GM19324 (cell line): ENCODE measurements around the gene CFAP299.

Experiments
- ATAC-seq: cut with Tn5 transposase; IDR thresholded peaks from one replicate; pipeline ENCODE4 v1.9.1; 2021; ENCODE audit warnings: mild to moderate bottlenecking, moderate library complexity; ENCODE audit not compliant: unreplicated experiment, low FRiP score

CFAP299 gene

DNA sequence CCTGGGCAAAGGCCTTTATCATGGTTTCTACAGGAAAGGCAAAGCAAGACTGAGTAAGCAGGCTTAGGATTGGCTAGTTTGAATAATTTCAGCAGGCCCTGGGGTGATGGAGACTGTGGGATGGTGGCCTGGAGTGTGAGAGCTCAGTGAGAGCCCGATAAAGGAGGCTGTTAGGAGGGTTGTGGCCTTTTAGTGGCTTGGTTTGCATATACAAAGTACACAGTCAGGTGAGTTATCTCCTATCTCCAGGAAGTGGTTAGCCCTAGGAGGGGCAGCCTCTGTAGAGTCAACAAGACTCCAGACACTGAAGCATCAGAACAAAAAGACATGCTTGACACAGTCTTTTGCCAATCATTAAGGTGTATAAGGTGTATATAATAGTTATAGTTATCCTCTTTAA lies 157.2 kb downstream of the CFAP299 start:
- ATAC-seq: no peak

DNA sequence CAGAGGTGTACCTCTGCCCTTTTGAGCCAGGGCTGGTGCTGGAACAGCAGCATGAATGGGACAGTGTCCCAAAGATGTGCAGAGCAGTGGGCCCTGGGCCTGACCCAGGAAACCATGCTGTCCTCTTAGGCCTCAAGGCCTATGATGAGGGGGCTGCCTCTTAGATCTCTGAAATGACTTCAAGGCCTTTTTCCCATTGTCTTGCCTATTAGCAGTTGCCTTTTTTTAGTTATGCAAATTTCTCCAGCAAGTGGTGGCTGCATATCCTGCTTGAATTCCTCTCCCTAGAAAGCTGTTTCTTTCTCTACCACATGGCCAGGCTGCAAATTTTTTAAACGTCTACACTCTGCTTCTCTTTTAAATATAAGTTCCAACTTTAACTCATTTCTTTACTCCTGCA lies 160.3 kb downstream of the CFAP299 start:
- no peak for ATAC-seq

DNA sequence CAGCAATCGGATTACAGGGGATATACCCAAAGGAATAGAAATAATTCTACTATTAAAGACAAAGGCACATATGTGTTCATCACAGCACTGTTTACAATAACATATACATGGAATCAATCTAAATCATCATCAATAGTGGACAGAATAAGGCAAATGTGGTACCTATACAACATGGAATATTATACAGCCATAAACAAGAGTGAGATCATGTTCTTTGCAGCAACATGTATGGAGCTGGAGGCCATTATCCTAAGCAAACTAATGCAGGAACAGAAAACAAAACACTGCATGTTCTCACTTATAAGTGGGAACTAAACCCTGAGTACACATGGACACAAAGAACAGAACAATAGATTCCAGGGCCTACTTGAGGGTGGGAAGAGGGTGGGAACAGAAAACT lies 163.2 kb downstream of the CFAP299 start:
- no peak for ATAC-seq

DNA sequence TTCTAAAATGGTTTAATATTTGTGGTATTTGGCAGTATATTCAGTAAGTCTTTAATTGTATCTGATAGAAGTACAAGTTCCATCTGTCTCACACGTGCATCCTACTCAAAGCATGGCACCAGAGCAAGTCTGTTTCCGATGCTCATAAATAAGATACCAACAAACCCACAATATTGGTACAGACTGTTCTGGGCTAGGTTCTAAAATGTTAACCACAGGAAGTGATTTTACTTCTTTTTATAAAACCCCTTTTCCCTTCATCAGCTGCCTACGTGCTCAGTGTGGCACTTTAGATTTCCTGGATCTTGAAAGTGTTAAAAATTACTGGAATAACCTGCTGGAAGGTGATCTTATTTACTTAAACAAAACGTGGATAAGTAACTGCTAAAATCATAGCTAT lies 165.1 kb downstream of the CFAP299 start:
- ATAC-seq: no peak

DNA sequence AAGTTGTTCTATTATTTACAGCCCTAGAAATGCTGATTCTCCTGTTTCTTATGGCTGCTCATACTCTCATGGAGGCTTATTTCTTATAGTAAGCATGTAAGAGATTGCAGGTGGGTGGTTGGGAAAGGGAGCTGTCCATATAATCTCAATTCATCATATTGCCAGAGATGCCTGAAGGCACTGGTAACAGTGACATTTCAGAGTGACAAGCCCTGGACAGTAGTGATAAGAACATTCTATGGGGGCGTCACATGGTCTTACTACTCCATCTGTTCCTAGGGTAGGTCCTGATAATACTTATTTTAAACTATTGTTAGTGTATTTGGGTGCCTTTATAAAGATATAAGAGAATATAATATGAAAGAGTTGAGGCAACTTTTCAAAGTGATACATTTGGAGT lies 171.5 kb downstream of the CFAP299 start:
- ATAC-seq: no peak

DNA sequence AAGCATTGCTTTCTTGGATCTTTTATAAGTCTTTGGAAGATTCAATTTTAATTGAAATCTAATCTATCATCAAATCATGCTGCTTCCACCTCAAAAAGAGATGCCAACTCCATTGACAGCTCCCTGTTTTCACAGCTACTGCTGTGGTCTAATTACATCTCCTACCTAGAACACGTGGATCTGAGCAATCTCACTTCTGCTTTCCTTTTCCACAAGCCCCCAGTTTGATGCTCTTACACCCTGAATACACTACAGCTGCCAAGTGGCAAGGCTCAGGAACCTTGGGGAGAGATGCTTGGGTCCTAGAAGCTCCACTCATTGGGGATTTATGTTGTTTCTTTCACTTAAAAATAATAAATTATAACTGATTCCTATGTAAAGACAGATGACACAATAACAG lies 172.0 kb downstream of the CFAP299 start:
- peak; percentile 95 for ATAC-seq

DNA sequence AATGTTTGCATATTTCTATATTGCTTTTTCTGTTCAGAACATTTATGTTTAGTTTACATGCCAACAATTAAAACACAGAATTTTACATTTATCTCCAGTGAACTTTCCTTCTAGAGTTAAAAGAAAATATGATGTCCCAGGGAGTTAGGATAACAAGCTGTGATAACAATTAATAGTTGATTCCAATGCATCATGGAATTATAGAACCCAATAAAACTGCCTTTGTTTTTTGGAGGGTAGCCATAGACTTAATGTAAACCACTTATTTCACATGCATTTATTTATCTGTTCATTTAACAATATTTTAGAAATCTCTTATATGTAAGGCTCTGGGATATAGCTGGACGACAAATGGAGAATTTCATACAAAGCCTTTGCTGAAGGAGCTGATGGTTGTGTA lies 180.0 kb downstream of the CFAP299 start:
- no peak for ATAC-seq

DNA sequence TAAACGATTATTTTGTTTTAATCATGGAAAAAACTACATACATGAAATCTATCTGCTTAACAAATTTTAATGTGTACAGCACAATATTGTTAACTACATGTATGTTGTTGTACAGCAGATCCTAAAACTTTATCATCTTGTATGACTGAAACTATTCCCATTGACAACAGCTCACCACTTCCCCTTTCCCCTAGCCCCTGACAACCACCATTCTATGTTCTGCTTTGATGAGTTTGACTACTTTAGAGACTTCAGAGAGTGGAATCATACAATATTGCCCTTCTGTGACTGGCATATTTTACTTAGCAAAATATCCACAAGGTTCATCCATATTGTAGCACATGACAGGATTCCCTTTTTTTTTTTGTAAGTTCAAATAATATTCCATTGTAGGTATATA lies 185.9 kb downstream of the CFAP299 start:
- no peak for ATAC-seq

DNA sequence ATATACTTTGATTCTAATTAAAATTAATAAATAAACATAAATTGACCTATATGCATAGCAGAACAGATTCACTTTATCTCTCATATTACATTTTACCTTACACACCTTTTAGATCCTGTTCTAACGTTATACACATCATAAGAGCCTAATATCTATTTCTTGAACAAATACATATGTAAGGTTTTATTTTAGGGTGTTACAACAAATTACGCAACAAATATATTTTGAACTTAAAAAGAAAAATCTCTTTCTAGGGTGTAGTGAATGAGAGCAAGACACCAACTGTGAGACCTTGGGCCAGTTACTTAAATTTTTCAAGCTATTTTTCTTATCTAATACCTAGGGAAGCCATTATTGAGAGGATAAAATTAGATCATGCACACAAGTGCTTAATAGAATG lies 191.2 kb downstream of the CFAP299 start:
- no peak for ATAC-seq

DNA sequence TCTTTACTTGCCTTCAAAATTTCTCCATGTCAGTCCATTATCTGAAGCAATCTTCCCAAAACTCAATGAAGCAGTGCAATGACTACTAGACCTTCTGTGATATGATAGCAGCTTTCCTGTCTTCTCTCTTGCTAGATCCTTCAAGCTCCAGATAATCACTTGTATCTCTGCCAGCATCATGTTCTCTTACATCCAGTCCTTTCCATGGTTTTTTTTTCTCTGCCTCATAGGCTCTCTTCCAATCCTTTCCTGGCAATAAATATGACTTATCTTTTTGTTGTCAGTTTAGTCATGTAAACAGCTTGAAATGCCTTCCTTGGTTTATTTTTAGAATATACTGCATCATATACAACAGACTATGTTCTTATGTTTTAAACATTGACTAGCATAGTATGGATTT lies 193.5 kb downstream of the CFAP299 start:
- ATAC-seq: no peak

DNA sequence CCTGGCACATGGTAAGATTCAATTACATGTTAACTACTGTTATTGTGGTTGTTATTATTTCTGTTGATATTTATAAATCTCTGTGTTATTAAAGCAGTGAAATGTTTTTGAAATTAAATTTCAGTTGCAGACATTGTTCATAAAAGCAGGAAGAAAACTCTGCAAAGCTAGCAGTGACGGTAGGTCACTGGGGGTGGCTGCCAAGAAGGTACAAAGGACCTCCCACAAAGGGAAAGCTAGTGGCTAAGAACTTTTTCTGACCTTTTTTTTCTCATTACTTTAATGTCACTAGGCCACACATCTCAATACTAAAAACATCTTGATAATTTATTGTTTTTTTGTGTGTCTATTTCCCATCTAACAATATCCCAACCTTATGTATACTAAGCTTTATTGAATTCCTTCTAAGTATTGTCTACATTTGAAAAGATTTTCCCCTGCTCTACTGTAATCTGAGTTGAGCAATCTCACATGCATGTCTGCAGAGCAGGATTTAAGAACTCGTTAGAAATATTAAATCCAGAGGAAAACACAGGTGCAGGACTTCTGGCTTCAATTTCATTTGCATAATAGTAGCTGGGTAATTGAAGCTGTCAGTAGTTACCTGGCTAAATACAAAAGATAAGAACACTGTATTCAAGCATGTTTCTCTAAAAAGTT lies 197.3 kb downstream of the CFAP299 start:
- no peak for ATAC-seq

DNA sequence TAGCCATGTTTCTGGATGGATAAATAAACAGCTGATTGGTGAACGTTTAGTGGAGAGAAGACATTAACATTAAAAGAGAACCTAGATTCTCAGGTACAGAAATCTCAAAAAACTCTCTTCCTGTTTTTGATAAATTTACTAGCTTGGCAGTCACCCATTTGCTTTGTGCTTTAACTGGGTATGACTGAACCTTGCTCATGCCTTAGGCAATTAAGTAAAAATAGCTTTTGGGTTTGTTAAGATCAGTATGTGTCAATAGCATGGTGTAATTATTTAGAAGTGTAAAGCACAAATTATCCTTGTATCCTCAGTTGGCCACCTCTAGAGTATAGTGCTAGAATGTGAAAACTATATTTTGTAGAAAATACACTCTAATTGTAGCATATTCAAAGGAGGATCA lies 200.0 kb downstream of the CFAP299 start:
- no peak for ATAC-seq

DNA sequence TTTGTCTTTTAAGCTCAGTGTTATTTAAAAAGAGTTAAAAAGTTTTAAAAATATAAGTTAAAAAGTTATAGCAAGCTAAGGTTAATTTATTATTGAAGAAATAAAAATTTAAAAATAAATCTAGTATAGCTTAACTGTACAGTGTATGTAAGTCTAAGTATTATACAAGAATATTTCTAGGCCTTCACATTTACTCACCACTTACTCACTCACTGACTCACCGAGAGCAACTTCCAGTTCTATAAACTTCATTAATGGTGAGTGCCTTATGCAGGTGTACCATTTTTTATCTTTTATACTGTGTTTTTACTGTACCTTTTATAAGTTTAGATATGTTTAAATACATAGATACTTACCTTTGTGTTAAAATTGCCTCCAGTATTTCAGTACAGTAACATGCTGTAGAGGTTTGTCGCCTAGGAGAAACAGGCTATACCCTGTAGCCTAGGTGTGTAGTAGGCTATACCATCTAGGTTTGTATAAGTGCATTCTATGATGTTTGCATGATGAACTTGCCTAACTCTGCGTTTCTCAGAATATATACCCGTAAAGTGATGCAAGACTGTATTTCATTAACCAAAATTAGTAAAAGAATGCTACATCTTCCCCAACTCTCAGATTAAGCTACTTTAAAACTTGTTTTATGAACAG lies 202.9 kb downstream of the CFAP299 start:
- no peak for ATAC-seq

DNA sequence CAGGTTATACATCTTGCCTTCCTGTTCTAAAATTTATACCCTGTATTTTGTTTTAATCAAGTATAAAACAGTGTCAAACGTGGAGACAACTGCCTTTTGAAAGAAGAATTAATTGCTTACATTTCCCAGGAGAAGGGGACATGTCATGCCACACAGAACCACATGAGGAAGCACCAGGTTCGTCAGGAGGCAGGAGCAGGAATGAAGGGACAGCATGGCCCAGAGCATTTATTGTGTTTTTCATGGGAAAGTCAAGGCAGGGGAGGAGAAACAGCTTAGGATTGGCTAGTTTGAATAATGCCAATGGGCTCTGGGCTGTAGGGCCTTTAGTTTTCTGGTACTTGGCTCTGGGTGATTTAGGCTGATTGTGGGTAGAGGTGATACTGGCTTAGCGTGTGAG lies 203.7 kb downstream of the CFAP299 start:
- no peak for ATAC-seq

DNA sequence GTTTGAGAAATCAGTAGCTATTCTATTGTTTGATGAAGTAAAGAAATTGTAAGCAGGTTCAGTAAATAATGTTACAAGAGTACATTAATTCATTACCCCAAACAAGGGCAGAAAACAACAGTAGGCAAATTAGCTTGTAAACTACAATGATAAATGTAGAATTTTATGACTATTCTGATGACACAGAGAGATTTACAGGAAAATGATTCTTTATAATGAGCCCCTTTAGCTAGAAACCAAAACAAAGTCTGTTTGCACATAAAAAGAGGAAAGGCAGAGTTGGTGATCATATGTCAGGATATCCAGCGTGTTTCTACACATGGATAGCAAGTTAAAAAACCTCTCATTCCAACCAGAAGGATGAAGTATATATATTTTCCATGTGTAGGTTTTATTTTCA lies 204.8 kb downstream of the CFAP299 start:
- ATAC-seq: no peak

DNA sequence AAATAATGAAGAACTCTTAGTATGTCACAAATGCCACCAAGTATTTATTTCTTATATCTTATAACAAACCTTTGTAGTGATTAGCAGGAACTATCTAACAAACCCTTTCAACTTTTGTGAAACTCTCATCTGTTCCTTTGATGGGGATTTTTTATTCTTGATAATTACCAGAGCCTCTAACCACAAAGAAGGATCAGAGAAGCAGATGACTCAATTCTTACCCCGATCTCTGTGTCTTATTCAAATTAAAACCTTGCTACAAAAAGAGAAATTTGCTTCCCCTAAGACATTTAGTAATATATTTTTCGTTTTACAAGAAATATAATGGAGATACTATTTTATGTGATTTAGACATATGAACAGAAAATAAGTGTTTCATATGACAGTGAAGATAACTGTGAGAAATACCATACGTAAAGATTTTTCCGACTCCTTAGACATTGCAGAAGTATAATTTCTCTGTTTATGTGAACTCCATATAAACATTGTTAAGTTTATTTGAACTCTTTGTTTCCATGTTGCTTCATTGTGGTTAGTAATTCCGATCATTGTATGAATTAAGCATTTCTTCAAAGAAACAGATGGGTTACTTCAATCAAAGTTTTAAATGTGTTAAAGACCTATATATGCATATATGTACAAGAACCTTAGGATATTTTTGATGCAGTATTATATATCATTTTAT lies 205.4 kb downstream of the CFAP299 start:
- ATAC-seq: peak; percentile 64

DNA sequence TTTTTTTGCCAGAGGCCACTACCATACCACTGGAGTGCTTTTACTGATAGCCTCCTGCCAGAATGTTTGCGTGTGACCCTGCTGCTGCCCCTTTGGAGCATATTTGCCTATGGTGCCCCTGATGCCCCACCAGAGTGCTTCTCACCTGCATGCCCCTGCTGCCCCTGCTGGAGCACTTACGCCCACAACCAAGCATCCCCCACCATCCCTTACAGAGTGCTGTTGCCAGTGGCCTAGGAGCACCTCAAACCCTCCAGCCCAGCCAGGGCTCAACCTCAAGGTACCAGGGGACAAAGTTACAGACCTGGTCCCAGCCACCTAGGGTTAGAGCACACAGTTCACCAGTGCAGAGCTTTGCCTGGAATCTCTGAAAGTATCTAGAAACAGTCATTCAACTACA lies 207.2 kb downstream of the CFAP299 start:
- ATAC-seq: no peak

DNA sequence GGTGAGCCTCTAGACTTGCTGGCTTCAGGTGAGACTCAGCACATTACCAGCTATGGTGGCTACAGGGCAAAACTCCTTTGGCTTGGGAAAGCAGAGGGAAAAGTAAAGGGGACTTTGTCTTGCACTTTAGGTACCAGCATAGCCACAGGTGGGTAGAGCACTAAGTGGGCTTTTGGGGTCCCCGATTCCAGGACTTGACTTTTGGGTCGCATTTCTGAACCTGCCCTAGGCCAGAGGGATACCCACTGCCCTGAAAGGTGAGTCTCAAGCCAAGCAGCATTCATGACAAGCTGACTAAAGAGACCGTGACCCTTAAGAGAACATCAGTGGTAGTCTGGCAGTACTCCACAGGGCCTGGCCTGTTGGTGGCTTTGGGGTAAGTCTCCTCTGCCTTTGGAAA lies 224.8 kb downstream of the CFAP299 start:
- no peak for ATAC-seq

DNA sequence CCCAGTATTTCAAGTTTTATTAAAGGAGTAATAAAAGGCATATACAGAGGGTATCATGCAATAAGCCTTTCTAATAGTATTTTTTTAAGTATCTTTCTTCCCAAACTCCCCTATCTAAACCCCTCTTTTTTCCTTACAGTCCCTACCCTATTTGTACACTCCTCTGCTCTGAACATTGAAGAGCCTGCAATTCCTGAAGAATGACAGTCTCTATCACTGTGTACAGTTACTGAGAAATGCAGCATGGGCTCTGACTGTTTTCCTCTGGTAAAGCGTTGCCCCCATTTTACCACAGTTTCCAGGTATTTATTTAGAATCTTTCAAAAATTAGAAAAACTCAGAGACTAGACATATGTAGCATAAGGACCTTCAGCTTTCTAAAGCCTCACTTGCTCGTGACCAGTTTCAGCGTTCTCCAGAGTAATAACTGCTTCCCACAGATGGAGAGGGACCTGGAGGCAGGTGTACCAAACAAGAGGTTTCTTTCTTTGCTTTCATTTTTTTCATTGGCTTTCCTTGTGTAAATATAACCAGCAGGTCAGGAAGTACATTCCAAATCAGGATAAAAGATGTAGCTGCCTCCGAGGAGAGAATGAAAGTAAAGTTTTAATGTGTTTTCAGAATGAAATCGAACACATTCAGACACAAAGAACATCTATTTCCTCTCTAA lies 230.8 kb downstream of the CFAP299 start:
- ATAC-seq: no peak

DNA sequence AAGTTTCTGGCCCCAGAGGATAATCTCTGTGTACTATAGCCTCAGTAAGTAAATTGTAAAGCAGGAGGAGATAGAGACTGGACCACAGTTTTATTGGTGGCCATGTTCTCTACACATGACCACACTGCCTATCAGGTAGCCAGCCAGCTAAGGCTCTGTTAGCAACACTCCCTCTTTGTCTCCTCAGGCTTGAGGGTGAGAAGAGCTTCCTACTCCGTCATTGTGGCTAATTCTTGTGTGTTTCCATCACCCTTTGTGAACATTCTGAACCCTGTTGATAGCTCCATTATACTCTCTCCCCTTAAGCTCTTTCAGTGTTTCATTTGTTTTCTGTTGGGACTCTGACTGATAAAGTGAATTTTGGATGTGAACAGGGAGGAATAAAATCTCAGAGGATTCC lies 233.4 kb downstream of the CFAP299 start:
- ATAC-seq: no peak

DNA sequence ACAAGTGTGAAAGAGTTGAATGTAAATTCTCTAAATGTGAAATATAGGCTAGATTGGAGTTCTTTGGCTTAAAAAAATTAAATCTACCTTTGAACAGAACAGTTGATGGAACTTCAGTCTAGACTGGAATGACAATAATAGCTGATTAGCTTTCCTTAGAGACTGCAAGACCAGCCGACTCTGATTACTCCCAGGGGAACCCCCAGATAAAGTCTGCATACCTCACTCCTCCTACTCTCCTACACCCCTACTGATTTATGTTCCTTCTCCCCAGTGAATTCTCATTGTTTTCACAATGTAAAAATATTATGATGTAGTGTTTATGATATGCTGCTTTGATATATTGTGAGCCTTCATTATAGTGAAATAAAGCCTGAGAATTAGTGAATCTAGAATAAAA lies 241.3 kb downstream of the CFAP299 start:
- ATAC-seq: no peak

DNA sequence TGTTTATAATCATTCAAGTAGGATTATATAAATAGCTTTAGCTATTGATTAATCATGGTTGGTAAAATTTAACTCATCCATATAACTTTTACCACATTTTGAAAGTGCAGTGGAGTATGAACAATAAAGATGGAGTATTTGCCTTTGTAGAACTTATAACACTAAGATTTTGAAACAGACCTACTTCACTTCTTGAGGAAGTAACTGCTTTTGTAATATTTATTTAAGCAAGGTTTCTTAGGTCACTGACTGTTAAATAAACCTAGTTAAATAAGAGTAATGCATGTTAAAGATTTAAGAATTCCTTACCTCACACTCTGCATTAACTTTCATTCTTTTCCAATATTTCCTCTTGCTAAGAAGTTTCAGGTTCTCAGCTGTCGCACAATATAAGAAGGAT lies 242.5 kb downstream of the CFAP299 start:
- ATAC-seq: no peak
